ENCODE measurements around the gene IDE.

IDE gene

DNA sequence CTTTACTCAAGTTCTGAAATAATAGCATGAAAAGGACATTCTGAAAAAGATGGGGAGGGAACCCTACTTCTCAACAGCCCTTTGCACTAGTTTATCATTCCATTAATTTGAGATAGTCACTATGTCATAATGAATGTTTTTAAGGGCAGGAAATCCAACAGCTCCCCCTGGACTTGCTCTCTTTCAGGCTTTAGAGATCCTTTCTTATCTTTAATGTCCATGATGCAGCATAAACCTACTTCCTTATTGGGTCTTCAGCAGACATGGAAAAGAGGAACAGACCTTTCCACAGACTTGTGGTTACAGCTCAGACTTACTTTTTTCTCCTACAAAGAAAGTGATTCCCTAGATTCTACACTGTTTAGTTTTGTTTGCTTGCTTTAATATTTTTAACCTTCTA lies 87.3 kb downstream of the IDE start:
- TF ChIP-seq CEBPB (IDR thresholded peaks at IDR 0.05) (no peak), RAD21 (IDR thresholded peaks at IDR 0.05; ENCODE audit: low read depth) (no peak), FOXM1 (IDR thresholded peaks at IDR 0.05; ENCODE audit: borderline replicate concordance, low read depth) (no peak), TAF1 (IDR thresholded peaks at IDR 0.05; ENCODE audit: low read depth) (no peak), EP300 (IDR thresholded peaks at IDR 0.05; ENCODE audit: borderline replicate concordance) (no peak)
- TF ChIP-seq, protein P1, sequence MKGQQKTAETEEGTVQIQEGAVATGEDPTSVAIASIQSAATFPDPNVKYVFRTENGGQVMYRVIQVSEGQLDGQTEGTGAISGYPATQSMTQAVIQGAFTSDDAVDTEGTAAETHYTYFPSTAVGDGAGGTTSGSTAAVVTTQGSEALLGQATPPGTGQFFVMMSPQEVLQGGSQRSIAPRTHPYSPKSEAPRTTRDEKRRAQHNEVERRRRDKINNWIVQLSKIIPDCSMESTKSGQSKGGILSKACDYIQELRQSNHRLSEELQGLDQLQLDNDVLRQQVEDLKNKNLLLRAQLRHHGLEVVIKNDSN (IDR thresholded peaks at IDR 0.05), result no peak

DNA sequence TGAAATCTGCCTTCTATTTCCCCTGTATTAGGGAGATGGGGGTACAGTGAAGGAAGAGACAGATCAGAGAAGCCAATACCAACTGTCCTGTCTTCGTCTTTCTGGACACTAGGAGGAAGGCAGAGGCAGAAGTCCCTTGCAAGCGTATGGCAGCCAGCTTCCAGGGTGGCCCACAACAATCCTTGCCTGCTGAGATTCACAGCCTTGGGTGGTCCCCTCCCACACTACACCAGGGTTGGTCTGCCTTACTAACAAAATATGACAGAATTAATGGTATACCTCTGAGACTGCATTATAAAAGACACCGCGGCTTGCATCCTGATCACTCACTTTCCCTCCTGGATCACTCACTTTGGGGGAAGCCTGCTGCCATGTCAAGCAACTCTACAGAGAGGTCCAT lies 90.4 kb downstream of the IDE start:
- TF ChIP-seq NFIC (IDR thresholded peaks at IDR 0.05) (no peak), TEAD4 (IDR thresholded peaks at IDR 0.05) (no peak)

DNA sequence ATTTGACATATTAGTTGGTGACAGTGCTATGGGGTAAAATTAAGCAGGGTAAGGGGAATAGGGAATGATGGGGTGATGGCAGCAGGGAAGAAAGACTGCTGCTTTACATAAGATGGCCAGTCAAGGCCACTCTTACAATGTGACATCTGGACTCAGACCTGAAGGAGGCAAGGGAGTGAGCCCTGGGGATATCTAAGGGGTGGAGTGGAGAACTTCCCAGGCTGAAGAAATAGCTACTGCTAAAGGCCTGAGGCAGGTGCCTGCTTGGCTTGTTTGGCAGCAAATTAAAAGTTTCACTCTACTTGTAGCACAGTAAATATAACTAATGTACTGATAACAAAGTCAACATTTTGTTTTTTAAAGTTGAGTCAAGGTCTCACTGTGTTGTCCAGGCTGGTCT lies 93.5 kb downstream of the IDE start:
- TF ChIP-seq TAF1 (IDR thresholded peaks at IDR 0.05; ENCODE audit: low read depth) (no peak), CEBPB (IDR thresholded peaks at IDR 0.05) (no peak), ZBTB7A (IDR thresholded peaks at IDR 0.05; ENCODE audit: low read depth) (no peak), CREB1 (IDR thresholded peaks at IDR 0.05; ENCODE audit: low read depth) (no peak)
- TF ChIP-seq, protein P2, sequence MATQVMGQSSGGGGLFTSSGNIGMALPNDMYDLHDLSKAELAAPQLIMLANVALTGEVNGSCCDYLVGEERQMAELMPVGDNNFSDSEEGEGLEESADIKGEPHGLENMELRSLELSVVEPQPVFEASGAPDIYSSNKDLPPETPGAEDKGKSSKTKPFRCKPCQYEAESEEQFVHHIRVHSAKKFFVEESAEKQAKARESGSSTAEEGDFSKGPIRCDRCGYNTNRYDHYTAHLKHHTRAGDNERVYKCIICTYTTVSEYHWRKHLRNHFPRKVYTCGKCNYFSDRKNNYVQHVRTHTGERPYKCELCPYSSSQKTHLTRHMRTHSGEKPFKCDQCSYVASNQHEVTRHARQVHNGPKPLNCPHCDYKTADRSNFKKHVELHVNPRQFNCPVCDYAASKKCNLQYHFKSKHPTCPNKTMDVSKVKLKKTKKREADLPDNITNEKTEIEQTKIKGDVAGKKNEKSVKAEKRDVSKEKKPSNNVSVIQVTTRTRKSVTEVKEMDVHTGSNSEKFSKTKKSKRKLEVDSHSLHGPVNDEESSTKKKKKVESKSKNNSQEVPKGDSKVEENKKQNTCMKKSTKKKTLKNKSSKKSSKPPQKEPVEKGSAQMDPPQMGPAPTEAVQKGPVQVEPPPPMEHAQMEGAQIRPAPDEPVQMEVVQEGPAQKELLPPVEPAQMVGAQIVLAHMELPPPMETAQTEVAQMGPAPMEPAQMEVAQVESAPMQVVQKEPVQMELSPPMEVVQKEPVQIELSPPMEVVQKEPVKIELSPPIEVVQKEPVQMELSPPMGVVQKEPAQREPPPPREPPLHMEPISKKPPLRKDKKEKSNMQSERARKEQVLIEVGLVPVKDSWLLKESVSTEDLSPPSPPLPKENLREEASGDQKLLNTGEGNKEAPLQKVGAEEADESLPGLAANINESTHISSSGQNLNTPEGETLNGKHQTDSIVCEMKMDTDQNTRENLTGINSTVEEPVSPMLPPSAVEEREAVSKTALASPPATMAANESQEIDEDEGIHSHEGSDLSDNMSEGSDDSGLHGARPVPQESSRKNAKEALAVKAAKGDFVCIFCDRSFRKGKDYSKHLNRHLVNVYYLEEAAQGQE (IDR thresholded peaks at IDR 0.05; ENCODE audit: low read depth), result no peak

DNA sequence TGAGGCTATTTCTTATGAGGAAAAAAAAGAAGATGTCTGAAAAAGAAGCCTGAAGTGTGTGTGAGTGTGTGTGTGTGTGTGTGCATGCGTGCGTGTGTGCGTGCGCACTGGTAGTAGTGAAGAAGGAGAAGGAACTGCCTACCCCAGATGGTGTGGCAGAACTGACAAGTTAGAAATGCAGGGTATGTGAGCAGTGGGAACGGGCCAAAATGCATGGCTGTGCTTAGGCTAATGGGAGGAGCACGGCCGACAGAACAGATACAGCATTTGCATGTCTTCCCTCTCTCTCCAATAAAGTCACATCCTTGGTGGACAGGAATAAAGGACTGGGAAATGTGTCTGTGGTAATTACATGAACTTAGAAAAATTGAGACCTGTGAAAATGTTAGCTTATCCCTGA lies 94.3 kb downstream of the IDE start:
- TF ChIP-seq YY1 (IDR thresholded peaks at IDR 0.05; ENCODE audit: low read depth) (no peak), ZBTB7A (IDR thresholded peaks at IDR 0.05; ENCODE audit: low read depth) (no peak), FOXM1 (IDR thresholded peaks at IDR 0.05; ENCODE audit: borderline replicate concordance, low read depth) (no peak), CREB1 (IDR thresholded peaks at IDR 0.05; ENCODE audit: low read depth) (no peak), TEAD4 (IDR thresholded peaks at IDR 0.05) (no peak), TCF12 (IDR thresholded peaks at IDR 0.05; ENCODE audit: low read depth) (no peak)
- TF ChIP-seq, protein P3, sequence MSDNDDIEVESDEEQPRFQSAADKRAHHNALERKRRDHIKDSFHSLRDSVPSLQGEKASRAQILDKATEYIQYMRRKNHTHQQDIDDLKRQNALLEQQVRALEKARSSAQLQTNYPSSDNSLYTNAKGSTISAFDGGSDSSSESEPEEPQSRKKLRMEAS (IDR thresholded peaks at IDR 0.05), result no peak
- TF ChIP-seq, protein P2 (IDR thresholded peaks at IDR 0.05; ENCODE audit: low read depth), result no peak

DNA sequence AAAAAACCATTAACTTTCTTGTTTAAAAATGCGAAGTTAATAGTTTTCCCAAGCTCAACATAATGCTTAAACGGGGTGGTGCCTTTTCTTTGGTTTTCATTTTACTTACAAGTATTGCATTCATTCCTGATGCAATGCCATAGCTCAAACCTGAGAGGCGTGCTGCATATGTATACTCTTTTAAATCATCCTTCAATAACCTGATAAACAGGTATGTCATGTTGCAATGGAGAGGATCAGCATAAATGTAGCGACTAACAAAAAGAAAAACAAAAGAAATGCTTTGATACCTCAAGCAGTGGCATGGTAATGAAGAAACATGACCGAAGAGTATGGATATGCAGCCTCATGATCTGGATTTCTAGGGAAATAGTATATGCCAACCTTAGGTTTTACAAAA lies 95.4 kb downstream of the IDE start:
- TF ChIP-seq, protein P2 (IDR thresholded peaks at IDR 0.05; ENCODE audit: low read depth), result no peak
- TF ChIP-seq FOXM1 (IDR thresholded peaks at IDR 0.05; ENCODE audit: borderline replicate concordance, low read depth), result no peak
- TF ChIP-seq, protein P3 (IDR thresholded peaks at IDR 0.05), result no peak
- no peak for TF ChIP-seq YY1 (IDR thresholded peaks at IDR 0.05; ENCODE audit: low read depth)
- TF ChIP-seq RAD21 (IDR thresholded peaks at IDR 0.05; ENCODE audit: low read depth), result no peak
- no peak for TF ChIP-seq EP300 (IDR thresholded peaks at IDR 0.05; ENCODE audit: borderline replicate concordance)
- TF ChIP-seq ZBTB7A (IDR thresholded peaks at IDR 0.05; ENCODE audit: low read depth), result no peak
- no peak for TF ChIP-seq TAF1 (IDR thresholded peaks at IDR 0.05; ENCODE audit: low read depth)
- TF ChIP-seq NFIC (IDR thresholded peaks at IDR 0.05), result no peak
- TF ChIP-seq, protein P1 (IDR thresholded peaks at IDR 0.05), result no peak
- TF ChIP-seq TCF12 (IDR thresholded peaks at IDR 0.05; ENCODE audit: low read depth), result no peak
- no peak for TF ChIP-seq TEAD4 (IDR thresholded peaks at IDR 0.05)
- TF ChIP-seq CREB1 (IDR thresholded peaks at IDR 0.05; ENCODE audit: low read depth), result no peak
- TF ChIP-seq CEBPB (IDR thresholded peaks at IDR 0.05), result no peak
- TF ChIP-seq EGR1 (IDR thresholded peaks at IDR 0.05), result no peak

Data from Ishikawa (cell line).